Measurements from ENCODE around the gene CTNS. TPM values are rescaled to one million over a fixed set of nuclear protein-coding genes. Genes with fewer than 3 reads are reported as not detected.
A peak's percentile ranks its signal among the peaks of the same experiment; 100 is the strongest.

Gene CTNS
- total RNA-seq, 1 experiment from 2014 or later: 7.1 TPM

DNA sequence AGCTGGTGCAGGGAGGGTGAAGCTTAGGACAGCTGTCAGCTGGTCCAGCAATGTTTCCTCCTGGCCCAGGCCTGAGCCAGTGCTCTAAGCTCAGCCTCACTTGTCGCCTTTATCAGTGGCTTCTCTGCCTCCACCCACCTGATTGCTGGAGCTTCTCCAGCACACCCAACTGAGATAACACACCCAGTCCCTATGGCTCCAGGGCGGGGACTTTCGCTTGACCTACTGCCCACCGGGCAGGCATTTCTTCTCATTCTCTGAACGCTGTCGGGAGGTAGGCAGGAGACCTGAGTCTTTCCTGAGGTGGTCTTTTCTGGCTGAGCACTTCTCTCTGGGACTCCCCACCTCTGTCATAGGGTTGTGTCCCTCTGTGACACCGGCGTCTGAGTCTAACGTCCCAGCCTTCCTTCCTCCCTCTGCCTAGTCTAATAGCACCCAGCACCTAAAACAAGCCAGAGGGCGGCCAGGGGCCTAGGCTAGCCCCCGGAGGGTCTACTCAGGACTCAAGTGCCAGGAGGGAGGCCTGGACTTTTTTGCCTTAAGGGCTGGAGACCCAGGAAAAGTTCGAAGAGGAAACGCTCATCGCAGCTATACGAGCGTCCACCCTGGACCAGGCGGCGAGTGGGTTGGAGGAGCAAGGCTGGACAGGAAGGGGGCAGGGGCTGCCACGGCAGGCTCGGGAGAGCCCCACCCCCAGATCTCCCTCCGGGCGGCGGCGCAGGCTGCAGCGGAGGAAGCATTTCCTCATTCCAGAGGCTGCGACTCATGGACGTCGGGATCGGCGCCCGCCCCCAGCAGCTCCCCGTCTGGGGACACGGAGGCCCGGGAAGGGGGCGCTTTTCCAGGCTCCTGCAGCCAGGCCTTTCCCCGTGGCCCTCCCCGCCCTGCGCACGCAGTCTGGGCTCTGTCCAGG lies 31.1 kb downstream of the CTNS start:
- DNase-seq (ENCODE audit: unreplicated experiment): peak; percentile 81
- Mint-ChIP-seq H3K4me3 (ENCODE audit: unreplicated experiment) (peak overlapping the region; percentile 94), H3K36me3 (ENCODE audit: insufficient read depth, unreplicated experiment) (peaks cover 42% of the 10 kb centered on the region), H3K27me3 (ENCODE audit: insufficient read depth, unreplicated experiment) (no peaks in the 10 kb centered on the region), H3K27ac (ENCODE audit: low read depth, unreplicated experiment) (peak overlapping the region; percentile 97), H3K9me3 (ENCODE audit: unreplicated experiment) (no peaks in the 10 kb centered on the region), H3K4me1 (ENCODE audit: insufficient read depth, unreplicated experiment) (peaks cover 15% of the 10 kb centered on the region)
- TSS peak; percentile 29 for BruUV-seq (replicated peaks)
- TF ChIP-seq, protein P1, sequence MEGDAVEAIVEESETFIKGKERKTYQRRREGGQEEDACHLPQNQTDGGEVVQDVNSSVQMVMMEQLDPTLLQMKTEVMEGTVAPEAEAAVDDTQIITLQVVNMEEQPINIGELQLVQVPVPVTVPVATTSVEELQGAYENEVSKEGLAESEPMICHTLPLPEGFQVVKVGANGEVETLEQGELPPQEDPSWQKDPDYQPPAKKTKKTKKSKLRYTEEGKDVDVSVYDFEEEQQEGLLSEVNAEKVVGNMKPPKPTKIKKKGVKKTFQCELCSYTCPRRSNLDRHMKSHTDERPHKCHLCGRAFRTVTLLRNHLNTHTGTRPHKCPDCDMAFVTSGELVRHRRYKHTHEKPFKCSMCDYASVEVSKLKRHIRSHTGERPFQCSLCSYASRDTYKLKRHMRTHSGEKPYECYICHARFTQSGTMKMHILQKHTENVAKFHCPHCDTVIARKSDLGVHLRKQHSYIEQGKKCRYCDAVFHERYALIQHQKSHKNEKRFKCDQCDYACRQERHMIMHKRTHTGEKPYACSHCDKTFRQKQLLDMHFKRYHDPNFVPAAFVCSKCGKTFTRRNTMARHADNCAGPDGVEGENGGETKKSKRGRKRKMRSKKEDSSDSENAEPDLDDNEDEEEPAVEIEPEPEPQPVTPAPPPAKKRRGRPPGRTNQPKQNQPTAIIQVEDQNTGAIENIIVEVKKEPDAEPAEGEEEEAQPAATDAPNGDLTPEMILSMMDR (IDR thresholded peaks at IDR 0.05; ENCODE audit: unreplicated experiment): no peak
- ChIA-PET CTCF (interaction anchor here (0.5 to 1.1 kb wide), 4 partner anchors 31 to 698 kb away, joined by 3 to 4 read pairs (median 3); partner anchors contain the start of genes CTNS, SHPK and TRPV3), POLR2A (interaction anchor here (0.5 to 3.8 kb wide), 16 partner anchors 9 to 1355 kb away, joined by 3 to 36 read pairs (median 6); partner anchors contain the start of genes ASPA, CTNS, HASPIN and P2RX5)
- intact Hi-C loops (cut with micrococcal nuclease): no loop called here

GRCh38 chr17:3668279-3669084 lies 31.9 kb downstream of the CTNS start, which contains the start of the genes EMC6 and TAX1BP3:
Gene EMC6, plus strand, starts transcription at chr17:3668812. Its CDS starts 335 bp downstream, at chr17:3669147.
Gene TAX1BP3, minus strand, starts transcription at chr17:3668578. Its CDS starts 52 bp downstream, at chr17:3668526.
- POLR2A ChIA-PET: interaction anchor here (0.8 to 3.8 kb wide), 12 partner anchors 9 to 619 kb away, joined by 3 to 36 read pairs (median 10); partner anchors contain the start of genes ASPA, CTNS, HASPIN and P2RX5
- CTCF ChIA-PET: interaction anchor here (0.7 kb wide), 1 partner anchor 10 kb away, joined by 3 read pairs; no protein-coding TSS in a partner anchor
- peak; percentile 97 for DNase-seq (ENCODE audit: unreplicated experiment)
- BruUV-seq (replicated peaks): no TSS peak
- H3K4me3 Mint-ChIP-seq (ENCODE audit: unreplicated experiment): peak within 1 kb of the TSS; percentile 94
- TF ChIP-seq, protein P1 (IDR thresholded peaks at IDR 0.05; ENCODE audit: unreplicated experiment): no peak
- H3K4me1 Mint-ChIP-seq (ENCODE audit: insufficient read depth, unreplicated experiment): peaks cover 15% of the 10 kb centered on the region
- H3K36me3 Mint-ChIP-seq (ENCODE audit: insufficient read depth, unreplicated experiment): peaks cover 42% of the 10 kb centered on the region
- no peaks in the 10 kb centered on the region for H3K9me3 Mint-ChIP-seq (ENCODE audit: unreplicated experiment)
- intact Hi-C loops (cut with micrococcal nuclease): no loop called here
- H3K27me3 Mint-ChIP-seq (ENCODE audit: insufficient read depth, unreplicated experiment): no peaks in the 10 kb centered on the region
- peak within 1 kb of the TSS; percentile 97 for H3K27ac Mint-ChIP-seq (ENCODE audit: low read depth, unreplicated experiment)

- no peak for DNase-seq (ENCODE audit: unreplicated experiment)
- Mint-ChIP-seq H3K4me3 (ENCODE audit: unreplicated experiment) (peak overlapping the region; percentile 94), H3K4me1 (ENCODE audit: insufficient read depth, unreplicated experiment) (peaks cover 15% of the 10 kb centered on the region), H3K36me3 (ENCODE audit: insufficient read depth, unreplicated experiment) (peaks cover 42% of the 10 kb centered on the region), H3K27ac (ENCODE audit: low read depth, unreplicated experiment) (peak overlapping the region; percentile 97), H3K27me3 (ENCODE audit: insufficient read depth, unreplicated experiment) (no peaks in the 10 kb centered on the region), H3K9me3 (ENCODE audit: unreplicated experiment) (no peaks in the 10 kb centered on the region)
- TF ChIP-seq, protein P1 (IDR thresholded peaks at IDR 0.05; ENCODE audit: unreplicated experiment): no peak
- ChIA-PET CTCF (interaction anchor here (0.7 kb wide), 1 partner anchor 9 kb away, joined by 3 read pairs; no protein-coding TSS in a partner anchor), POLR2A (interaction anchor here (0.8 to 3.8 kb wide), 5 partner anchors 9 to 32 kb away, joined by 3 to 36 read pairs (median 17); partner anchors contain the start of genes CTNS, P2RX5 and SHPK)
- intact Hi-C loops (cut with micrococcal nuclease): no loop called here
- BruUV-seq (replicated peaks): TSS peak; percentile 92
Observed at GRCh38 chr17:3669085-3669347, 32.5 kb downstream of the CTNS start.

All from MCF 10A (cell line).